ENCODE results near the gene PPP1R27.

DNA sequence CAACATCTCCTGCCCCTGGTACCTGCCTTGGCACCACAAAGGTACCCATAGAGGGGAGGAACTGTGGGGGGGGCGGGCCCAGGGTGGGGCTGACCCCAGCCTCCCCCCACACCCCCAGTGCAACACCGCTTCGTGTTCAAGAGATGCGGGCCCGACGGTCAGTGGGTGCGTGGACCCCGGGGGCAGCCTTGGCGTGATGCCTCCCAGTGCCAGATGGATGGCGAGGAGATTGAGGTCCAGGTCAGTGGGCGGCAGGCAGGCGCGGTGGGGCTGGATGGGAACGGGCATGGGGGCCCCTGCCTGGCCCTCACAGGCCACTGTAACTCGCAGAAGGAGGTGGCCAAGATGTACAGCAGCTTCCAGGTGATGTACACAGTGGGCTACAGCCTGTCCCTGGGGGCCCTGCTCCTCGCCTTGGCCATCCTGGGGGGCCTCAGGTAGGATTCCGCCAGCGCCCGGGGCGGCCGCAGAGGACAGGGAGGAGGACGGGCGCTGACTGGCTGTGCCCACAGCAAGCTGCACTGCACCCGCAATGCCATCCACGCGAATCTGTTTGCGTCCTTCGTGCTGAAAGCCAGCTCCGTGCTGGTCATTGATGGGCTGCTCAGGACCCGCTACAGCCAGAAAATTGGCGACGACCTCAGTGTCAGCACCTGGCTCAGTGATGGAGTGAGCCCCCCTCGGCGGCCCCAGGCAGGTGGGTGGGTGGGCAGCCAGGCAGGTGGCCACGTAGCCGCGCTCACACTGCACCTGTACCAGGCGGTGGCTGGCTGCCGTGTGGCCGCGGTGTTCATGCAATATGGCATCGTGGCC is 23.8 kb downstream of the PPP1R27 start:
- TF ChIP-seq POLR2A (IDR thresholded peaks at IDR 0.05; ENCODE audit: extremely low read depth, insufficient read length) = no peak
- TF ChIP-seq, protein P1, sequence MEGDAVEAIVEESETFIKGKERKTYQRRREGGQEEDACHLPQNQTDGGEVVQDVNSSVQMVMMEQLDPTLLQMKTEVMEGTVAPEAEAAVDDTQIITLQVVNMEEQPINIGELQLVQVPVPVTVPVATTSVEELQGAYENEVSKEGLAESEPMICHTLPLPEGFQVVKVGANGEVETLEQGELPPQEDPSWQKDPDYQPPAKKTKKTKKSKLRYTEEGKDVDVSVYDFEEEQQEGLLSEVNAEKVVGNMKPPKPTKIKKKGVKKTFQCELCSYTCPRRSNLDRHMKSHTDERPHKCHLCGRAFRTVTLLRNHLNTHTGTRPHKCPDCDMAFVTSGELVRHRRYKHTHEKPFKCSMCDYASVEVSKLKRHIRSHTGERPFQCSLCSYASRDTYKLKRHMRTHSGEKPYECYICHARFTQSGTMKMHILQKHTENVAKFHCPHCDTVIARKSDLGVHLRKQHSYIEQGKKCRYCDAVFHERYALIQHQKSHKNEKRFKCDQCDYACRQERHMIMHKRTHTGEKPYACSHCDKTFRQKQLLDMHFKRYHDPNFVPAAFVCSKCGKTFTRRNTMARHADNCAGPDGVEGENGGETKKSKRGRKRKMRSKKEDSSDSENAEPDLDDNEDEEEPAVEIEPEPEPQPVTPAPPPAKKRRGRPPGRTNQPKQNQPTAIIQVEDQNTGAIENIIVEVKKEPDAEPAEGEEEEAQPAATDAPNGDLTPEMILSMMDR (IDR thresholded peaks at IDR 0.05; ENCODE audit: low read depth, low read length) = no peak
- TF ChIP-seq MYC (IDR thresholded peaks at IDR 0.05; ENCODE audit: low read depth, low read length) = no peak
